Measurements from ENCODE around the gene ZNF804B. TPM values are rescaled to one million over a fixed set of nuclear protein-coding genes. Genes with fewer than 3 reads are reported as not detected.

Gene ZNF804B
- total RNA-seq, 1 experiment from 2014 or later, result not detected

DNA sequence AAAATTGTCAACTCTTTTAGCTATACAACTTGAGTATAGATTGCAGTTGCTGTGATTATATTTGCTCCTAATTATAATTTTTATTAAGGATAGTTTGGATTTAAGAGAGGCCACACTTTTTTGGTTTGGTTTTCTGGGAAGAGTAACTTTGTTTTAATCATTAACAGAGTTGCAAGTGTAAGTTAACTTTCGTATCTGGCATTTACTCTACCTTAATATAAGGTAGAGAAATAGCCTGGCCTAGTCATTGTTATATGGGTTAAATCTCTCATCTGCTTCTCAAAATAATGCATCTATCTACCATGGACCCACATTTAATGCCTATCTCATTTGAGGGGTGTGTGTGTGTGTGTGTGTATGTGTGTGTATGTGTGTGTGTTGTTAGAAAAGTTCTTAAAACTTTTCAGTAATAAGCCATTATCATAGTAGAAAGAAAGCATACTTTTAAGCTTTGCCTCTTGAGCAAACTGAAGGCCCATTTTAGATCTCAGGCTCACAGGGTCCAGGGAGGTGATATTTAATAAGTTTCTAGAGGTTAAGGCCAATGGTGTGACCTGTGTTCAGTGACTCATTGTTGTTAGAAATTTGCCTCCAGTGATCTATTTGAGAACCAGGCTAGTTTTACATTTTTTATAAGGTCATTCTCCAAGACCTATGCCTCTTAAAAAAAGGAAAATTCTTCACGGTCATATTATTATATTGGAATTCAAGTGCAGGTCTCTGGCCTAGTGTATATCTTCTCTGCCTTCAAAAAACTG, 47.0 kb downstream of the ZNF804B start:
- peak; percentile 10 for DNase-seq (ENCODE audit: low read depth)
- in situ Hi-C loops (cut with HindIII; ENCODE audit: low pct_unique_long_range_greater_than_20kb, low sequenced_read_pairs), result no loop called here

- in situ Hi-C loops (cut with HindIII; ENCODE audit: low pct_unique_long_range_greater_than_20kb, low sequenced_read_pairs), result no loop called here
- no peak for DNase-seq (ENCODE audit: low read depth)
These were observed 59.1 kb downstream of the ZNF804B start for GRCh38 chr7:88818552-88818951.

GRCh38 chr7:88826222-88826621, 66.7 kb downstream of the ZNF804B start:
- DNase-seq (ENCODE audit: low read depth), result no peak
- in situ Hi-C loops (cut with HindIII; ENCODE audit: low pct_unique_long_range_greater_than_20kb, low sequenced_read_pairs), result no loop called here

DNA sequence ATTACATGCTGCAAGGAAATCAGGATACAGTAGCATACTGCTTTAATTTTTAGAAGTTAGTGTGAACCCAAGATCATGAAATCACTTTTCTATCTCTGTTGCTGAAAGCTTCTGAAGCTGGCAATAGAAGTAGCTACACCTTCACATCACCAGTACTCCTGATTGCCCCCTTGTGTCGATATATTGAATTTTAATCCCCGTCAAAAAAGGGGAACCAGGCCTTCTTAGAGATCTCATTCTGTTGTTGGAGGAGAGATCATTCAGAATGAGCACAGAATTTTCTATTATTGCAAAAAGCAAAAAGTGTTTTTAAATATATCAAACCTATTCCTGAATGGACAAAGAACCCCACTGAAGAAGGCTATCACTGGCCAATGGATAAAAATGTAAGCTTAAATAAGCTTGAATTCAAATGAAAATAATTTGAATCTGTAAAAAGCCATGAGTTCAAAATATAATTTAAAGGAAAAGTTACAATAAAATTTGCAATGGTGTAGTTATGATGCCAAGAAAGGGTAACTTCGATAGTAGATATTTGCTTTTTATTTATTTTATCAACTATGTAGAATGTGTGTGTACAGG, 75.7 kb downstream of the ZNF804B start:
- peak; percentile 25 for DNase-seq (ENCODE audit: low read depth)
- in situ Hi-C loops (cut with HindIII; ENCODE audit: low pct_unique_long_range_greater_than_20kb, low sequenced_read_pairs), result no loop called here

GRCh38 chr7:88842201-88842600, 82.7 kb downstream of the ZNF804B start:
- in situ Hi-C loops (cut with HindIII; ENCODE audit: low pct_unique_long_range_greater_than_20kb, low sequenced_read_pairs), result no loop called here
- no peak for DNase-seq (ENCODE audit: low read depth)

GRCh38 chr7:88845091-88845490, 85.6 kb downstream of the ZNF804B start:
- DNase-seq (ENCODE audit: low read depth), result no peak
- in situ Hi-C loops (cut with HindIII; ENCODE audit: low pct_unique_long_range_greater_than_20kb, low sequenced_read_pairs), result no loop called here

- in situ Hi-C loops (cut with HindIII; ENCODE audit: low pct_unique_long_range_greater_than_20kb, low sequenced_read_pairs), result no loop called here
- no peak for DNase-seq (ENCODE audit: low read depth)
These were observed 91.7 kb downstream of the ZNF804B start for GRCh38 chr7:88851220-88851619.

- no peak for DNase-seq (ENCODE audit: low read depth)
- in situ Hi-C loops (cut with HindIII; ENCODE audit: low pct_unique_long_range_greater_than_20kb, low sequenced_read_pairs), result no loop called here
These were observed 99.8 kb downstream of the ZNF804B start for GRCh38 chr7:88859288-88859687.

DNA sequence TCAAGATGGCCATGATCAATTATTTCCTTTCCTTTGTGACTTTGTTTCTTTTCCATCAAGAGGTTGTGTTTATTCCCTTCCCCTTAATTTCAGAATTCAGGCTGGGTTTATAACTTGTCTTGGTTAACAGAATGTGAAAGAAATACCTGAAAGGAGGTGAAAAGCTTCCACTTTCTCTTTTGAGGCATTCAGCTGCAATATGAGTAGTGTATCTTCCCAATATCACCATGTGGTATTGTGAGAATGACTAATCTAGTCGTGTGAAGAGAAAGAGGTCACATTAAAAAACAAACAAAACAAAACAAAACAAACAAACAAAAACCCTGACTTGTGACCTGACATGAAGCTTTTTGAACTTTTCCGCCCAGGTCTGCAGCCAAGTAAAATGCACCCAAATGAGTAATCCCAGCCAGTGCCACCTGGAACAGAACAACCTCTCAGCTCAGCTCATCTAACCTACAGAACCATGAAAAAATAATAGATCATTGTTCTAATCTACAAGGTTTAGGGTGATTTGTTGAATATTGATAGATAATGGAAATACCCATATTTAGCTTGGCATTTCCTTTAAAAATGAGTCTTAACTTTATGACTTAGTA, 106.9 kb downstream of the ZNF804B start:
- no peak for DNase-seq (ENCODE audit: low read depth)
- in situ Hi-C loops (cut with HindIII; ENCODE audit: low pct_unique_long_range_greater_than_20kb, low sequenced_read_pairs), result no loop called here

- in situ Hi-C loops (cut with HindIII; ENCODE audit: low pct_unique_long_range_greater_than_20kb, low sequenced_read_pairs), result no loop called here
- DNase-seq (ENCODE audit: low read depth), result no peak
These were observed 107.7 kb downstream of the ZNF804B start for GRCh38 chr7:88867158-88867557.

DNA sequence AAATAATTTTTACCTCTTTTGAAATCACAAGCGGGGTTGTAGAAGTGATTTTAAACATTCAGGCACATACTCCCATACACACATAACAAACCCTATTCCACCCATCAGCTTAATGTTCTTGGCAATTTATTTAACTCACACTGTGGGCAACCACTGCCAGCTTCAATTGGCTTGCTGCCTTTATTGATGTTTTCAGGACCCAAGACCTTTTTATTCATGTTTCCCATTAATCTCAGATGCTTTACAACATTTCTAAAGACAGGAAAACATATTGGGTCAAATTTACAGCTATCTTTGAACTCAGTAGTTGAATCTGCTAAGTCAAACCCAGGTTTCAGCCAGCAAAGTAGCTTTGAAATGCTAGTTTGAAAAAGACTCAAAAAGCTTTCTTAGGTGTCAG, 109.0 kb downstream of the ZNF804B start:
- no peak for DNase-seq (ENCODE audit: low read depth)
- in situ Hi-C loops (cut with HindIII; ENCODE audit: low pct_unique_long_range_greater_than_20kb, low sequenced_read_pairs), result no loop called here

DNA sequence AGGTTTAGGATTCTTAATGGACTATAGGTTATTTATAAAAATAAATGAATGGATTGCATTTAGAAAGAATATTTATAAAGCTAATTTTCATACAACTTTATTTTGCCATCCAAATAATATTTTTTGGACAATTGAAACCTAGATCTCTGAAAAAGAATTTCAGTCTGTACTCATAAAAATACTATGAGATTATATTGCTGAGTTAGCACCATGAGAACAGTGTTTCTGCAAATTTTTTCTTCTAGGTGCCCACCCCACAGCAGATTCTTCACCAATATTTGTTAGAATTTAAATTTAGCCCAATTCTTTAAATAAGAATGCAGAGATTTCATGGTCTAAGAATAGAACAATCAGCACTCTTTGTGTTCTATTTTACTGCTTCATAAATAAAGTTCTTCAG, 121.6 kb downstream of the ZNF804B start:
- DNase-seq (ENCODE audit: low read depth), result no peak
- in situ Hi-C loops (cut with HindIII; ENCODE audit: low pct_unique_long_range_greater_than_20kb, low sequenced_read_pairs), result no loop called here

GRCh38 chr7:88885131-88885530, 125.6 kb downstream of the ZNF804B start:
- in situ Hi-C loops (cut with HindIII; ENCODE audit: low pct_unique_long_range_greater_than_20kb, low sequenced_read_pairs), result no loop called here
- no peak for DNase-seq (ENCODE audit: low read depth)

- DNase-seq (ENCODE audit: low read depth), result no peak
- in situ Hi-C loops (cut with HindIII; ENCODE audit: low pct_unique_long_range_greater_than_20kb, low sequenced_read_pairs), result no loop called here
These were observed 129.2 kb downstream of the ZNF804B start for GRCh38 chr7:88888684-88889083.

DNA sequence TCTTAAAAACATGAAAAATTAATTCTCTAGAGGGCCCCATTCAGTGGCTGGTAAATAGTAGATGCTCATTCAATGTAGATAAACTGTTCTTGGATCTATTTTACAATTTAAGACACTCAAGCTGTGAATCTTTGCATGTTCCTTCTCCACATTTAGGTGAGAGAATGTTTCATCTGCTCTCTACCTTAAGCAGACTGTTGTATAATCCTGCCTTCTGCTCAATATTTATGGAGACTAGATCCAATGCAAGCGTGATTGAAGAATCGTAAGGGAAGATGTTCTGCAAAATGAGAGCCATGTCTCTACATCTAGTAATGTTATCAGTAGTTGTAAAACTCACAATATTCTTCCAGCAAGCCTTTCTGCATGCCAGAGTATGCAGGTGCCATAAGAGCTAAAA, 151.0 kb downstream of the ZNF804B start:
- no peak for DNase-seq (ENCODE audit: low read depth)
- in situ Hi-C loops (cut with HindIII; ENCODE audit: low pct_unique_long_range_greater_than_20kb, low sequenced_read_pairs), result no loop called here

GRCh38 chr7:88912852-88913251, 153.4 kb downstream of the ZNF804B start:
- no peak for DNase-seq (ENCODE audit: low read depth)
- in situ Hi-C loops (cut with HindIII; ENCODE audit: low pct_unique_long_range_greater_than_20kb, low sequenced_read_pairs), result no loop called here

GRCh38 chr7:88915615-88916014, 156.1 kb downstream of the ZNF804B start:
- DNase-seq (ENCODE audit: low read depth), result no peak
- in situ Hi-C loops (cut with HindIII; ENCODE audit: low pct_unique_long_range_greater_than_20kb, low sequenced_read_pairs), result no loop called here

- in situ Hi-C loops (cut with HindIII; ENCODE audit: low pct_unique_long_range_greater_than_20kb, low sequenced_read_pairs), result no loop called here
- no peak for DNase-seq (ENCODE audit: low read depth)
These were observed 160.1 kb downstream of the ZNF804B start for GRCh38 chr7:88919478-88920131.

DNA sequence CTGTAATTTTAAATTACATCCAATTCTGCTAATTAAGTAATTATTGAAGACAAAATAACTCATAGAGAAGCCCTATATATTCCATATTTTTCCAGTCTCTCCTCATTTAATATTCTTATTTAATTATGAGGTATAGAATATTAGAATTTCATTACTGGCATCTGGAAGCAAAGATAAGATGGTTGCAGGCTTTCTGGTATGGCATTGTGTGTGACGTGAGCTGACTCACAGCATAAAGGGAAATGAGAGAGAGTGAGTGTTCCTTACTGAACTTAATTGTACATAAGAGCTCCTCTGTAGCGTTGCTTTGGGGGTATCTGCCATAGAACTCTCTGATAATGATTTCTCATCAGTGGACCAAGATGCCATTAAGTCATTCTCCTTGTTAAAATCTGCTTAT, 163.4 kb downstream of the ZNF804B start:
- in situ Hi-C loops (cut with HindIII; ENCODE audit: low pct_unique_long_range_greater_than_20kb, low sequenced_read_pairs), result no loop called here
- no peak for DNase-seq (ENCODE audit: low read depth)
